ENCODE results near the gene COPB1.

Gene COPB1

DNA sequence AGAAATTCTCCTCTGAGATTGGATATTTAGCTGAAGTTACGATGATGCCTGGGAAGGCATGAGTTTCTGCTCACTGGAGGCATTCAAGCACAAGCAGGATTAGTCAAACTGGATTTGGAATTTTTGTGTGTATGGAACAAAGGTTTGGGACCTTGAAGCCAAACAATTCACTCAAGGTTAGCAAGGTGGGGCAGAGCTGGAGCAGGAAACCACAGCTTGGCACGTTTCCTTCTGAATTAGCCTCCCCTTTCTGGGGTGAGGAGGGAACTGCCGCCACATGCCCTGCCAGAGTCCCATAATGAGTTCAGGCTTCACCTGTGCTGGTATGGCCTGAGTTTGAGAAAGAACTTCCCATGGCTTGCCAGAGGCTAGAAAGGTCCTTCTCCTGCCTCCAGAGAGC lies 89.7 kb downstream of the COPB1 start:
- no peak for DNase-seq (ENCODE audit: low spot score)
- TF ChIP-seq CTCF (IDR thresholded peaks at IDR 0.05; ENCODE audit: extremely low read depth, missing control alignments), result no peak

DNA sequence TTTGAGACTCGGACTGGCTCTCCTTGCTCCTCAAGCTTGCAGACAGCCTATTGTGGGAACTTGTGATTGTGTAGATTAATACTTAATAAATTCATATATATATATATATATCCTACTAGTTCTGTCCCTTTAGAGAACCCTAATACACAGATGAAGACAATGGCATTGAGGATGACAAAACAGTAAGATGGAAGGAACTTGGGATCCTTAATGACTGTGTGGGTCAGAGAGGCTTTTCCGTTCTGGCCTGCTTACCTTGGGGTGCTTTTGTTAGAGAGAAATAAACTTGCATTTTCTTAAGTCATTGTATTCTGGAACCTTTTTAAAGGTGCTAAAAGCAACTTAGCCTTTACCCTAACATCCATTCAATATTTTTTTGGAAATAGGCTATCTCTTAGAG lies 91.0 kb downstream of the COPB1 start:
- TF ChIP-seq CTCF (IDR thresholded peaks at IDR 0.05; ENCODE audit: extremely low read depth, missing control alignments), result no peak
- no peak for DNase-seq (ENCODE audit: low spot score)
